ENCODE measurements around the gene HP1BP3. TPM values are rescaled to one million over a fixed set of nuclear protein-coding genes. Genes with fewer than 3 reads are reported as not detected.

HP1BP3 gene
- total and polyA plus RNA-seq, 2 experiments from 2014 or later, result 89.1 to 112 TPM

GRCh38 chr1:20770314-20771087 is 16.6 kb downstream of the HP1BP3 start:
- Histone ChIP-seq H3K4me3 (no peak overlapping the region), H3K27me3 (ENCODE audit: insufficient read depth) (no peaks in the 10 kb centered on the region), H3K4me1 (ENCODE audit: insufficient read depth) (no peaks in the 10 kb centered on the region), H2AFZ (no peak overlapping the region), H3K9me2 (ENCODE audit: insufficient read depth) (no peaks in the 10 kb centered on the region), H3F3A (replicated peaks; ENCODE audit: low read depth) (no peaks in the 10 kb centered on the region; the same call in 1 of the 2 replicates), H4K20me1 (replicated peaks; ENCODE audit: insufficient read depth) (peaks cover 13% of the 10 kb centered on the region), H3K27ac (ENCODE audit: low read depth) (no peak overlapping the region), H3K4me2 (no peak overlapping the region), H3K36me3 (ENCODE audit: insufficient read depth) (peaks cover 76% of the 10 kb centered on the region), H3K79me2 (replicated peaks; ENCODE audit: insufficient read depth) (no peaks in the 10 kb centered on the region)
- ATAC-seq (no peak), DNase-seq (ENCODE audit: low spot score) (no peak)
- TF ChIP-seq REST (IDR thresholded peaks at IDR 0.05; ENCODE audit: unreplicated experiment), result no peak
- TF ChIP-seq ZNF114 (CRISPR knock-in tag; IDR thresholded peaks at IDR 0.05), result no peak
- TF ChIP-seq, protein P1, sequence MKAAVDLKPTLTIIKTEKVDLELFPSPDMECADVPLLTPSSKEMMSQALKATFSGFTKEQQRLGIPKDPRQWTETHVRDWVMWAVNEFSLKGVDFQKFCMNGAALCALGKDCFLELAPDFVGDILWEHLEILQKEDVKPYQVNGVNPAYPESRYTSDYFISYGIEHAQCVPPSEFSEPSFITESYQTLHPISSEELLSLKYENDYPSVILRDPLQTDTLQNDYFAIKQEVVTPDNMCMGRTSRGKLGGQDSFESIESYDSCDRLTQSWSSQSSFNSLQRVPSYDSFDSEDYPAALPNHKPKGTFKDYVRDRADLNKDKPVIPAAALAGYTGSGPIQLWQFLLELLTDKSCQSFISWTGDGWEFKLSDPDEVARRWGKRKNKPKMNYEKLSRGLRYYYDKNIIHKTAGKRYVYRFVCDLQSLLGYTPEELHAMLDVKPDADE (IDR thresholded peaks at IDR 0.05), result no peak
- no peak for TF ChIP-seq STAT1 (IDR thresholded peaks at IDR 0.05; ENCODE audit: unreplicated experiment)
- TF ChIP-seq NANOG (IDR thresholded peaks at IDR 0.05; ENCODE audit: borderline replicate concordance), result no peak
- no peak for TF ChIP-seq ZNF331 (CRISPR knock-in tag; IDR thresholded peaks at IDR 0.05; ENCODE audit: low read depth)
- TF ChIP-seq CTCF (conservative IDR thresholded peaks at IDR 0.05; ENCODE audit: low read depth in 2 of 2), result no peak
- TF ChIP-seq ZNF462 (CRISPR knock-in tag; IDR thresholded peaks at IDR 0.05), result no peak
- no peak for TF ChIP-seq POLR2AphosphoS5 (IDR thresholded peaks at IDR 0.05; ENCODE audit: low read depth)
- TF ChIP-seq EZH2phosphoT487 (IDR thresholded peaks at IDR 0.05; ENCODE audit: unreplicated experiment), result no peak
- no peak for TF ChIP-seq CREB1 (CRISPR knock-in tag; IDR thresholded peaks at IDR 0.05; ENCODE audit: low read depth)
- TF ChIP-seq EZH2 (IDR thresholded peaks at IDR 0.05; ENCODE audit: low read depth, unreplicated experiment), result no peak
- TF ChIP-seq JUNB (IDR thresholded peaks at IDR 0.05; ENCODE audit: unreplicated experiment), result no peak
- no peak overlapping the region for H3K4me3 Mint-ChIP-seq
- no peaks in the 10 kb centered on the region for H3K4me1 Mint-ChIP-seq
- H3K27ac Mint-ChIP-seq, result no peak overlapping the region
- peaks cover 4% of the 10 kb centered on the region for H3K27me3 Mint-ChIP-seq (ENCODE audit: insufficient read depth, low read depth, poor library complexity)
- no peaks in the 10 kb centered on the region for H3K9me3 Mint-ChIP-seq
- H3K36me3 Mint-ChIP-seq (ENCODE audit: low read depth), result peaks cover 85% of the 10 kb centered on the region
